B cell (primary cell): ENCODE data around the gene LSMEM2. TPM values are rescaled to one million over a fixed set of nuclear protein-coding genes. Genes with fewer than 3 reads are reported as not detected.

Experiments
- ATAC-seq: fragments of 200-7000 bp; cut with Tn5 transposase; one replicate; pipeline ENCODE4 v1.10.0; 2021; ENCODE audit warnings: low read depth, mild to moderate bottlenecking, moderate number of reproducible peaks, moderate library complexity
- CTCF ChIA-PET: fragments of 350-600 bp; sonication (Branson Sonifier 250); formaldehyde crosslinking; loops from one replicate; lab custom pipeline; 2021; ENCODE audit warnings: antibody characterized with exemption, inconsistent platforms; lab: Charles Lee
- POLR2A ChIA-PET: fragments of 350-600 bp; sonication (Branson Sonifier 250); formaldehyde crosslinking; loops from one replicate; lab custom pipeline; 2021; ENCODE audit warnings: antibody characterized with exemption; lab: Charles Lee
- DNase-seq: peaks from one replicate; pipeline ENCODE4 v3.0.0; 2013
- H2AFZ ChIP-seq: 2 replicates; pipeline ENCODE4 v1.6.1; 2012; ENCODE audit warnings: mild to moderate bottlenecking, low read depth, low read length; ENCODE audit not compliant: insufficient read depth, poor library complexity, severe bottlenecking
- H3K27ac ChIP-seq, 2 donors: 1 replicate in 1 of 2; 2 replicates in 1 of 2; pipeline ENCODE4 v1.5.1; 2012 to 2013; ENCODE audit warnings: low read length in 2 of 2, mild to moderate bottlenecking in 2 of 2, moderate library complexity in 1 of 2
- H3K27me3 ChIP-seq, 4 experiments: fragments of 200-600 bp in 1 of 4; sonication (generic) in 1 of 4; replicated peaks in 1 of 4; 1 replicate in 2 of 4; 2 replicates in 2 of 4; pipeline versions ENCODE4 v1.6.1 to v1.7.0; 2013 to 2016; ENCODE audit warnings: low read length in 3 of 4, mild to moderate bottlenecking in 2 of 4, mixed read lengths in 1 of 4, moderate library complexity in 1 of 4; ENCODE audit not compliant: insufficient read depth in 4 of 4, control insufficient read depth in 3 of 4; ENCODE audit errors: control extremely low read depth in 1 of 4
- H3K36me3 ChIP-seq, 2 experiments: replicated peaks in 1 of 2; 1 replicate in 1 of 2; 2 replicates in 1 of 2; pipeline versions ENCODE4 v1.6.1 to v1.7.1; 2013; ENCODE audit warnings: low read length in 1 of 2; ENCODE audit not compliant: insufficient read depth in 2 of 2, control insufficient read depth in 1 of 2; ENCODE audit errors: control extremely low read depth in 1 of 2, extremely low read depth in 1 of 2
- H3K4me1 ChIP-seq, 2 donors: fragments of 200-600 bp in 1 of 2; sonication (generic) in 1 of 2; 1 replicate in 1 of 2; 2 replicates in 1 of 2; pipeline versions ENCODE4 v1.5.1 to v1.6.1; 2013 to 2017; ENCODE audit warnings: low read length in 2 of 2; ENCODE audit not compliant: control insufficient read depth in 2 of 2, insufficient read depth in 2 of 2
- H3K4me2 ChIP-seq: replicated peaks from 2 replicates; pipeline ENCODE3; 2012; ENCODE audit warnings: mild to moderate bottlenecking, low read depth, low read length; ENCODE audit not compliant: poor library complexity, severe bottlenecking
- H3K4me3 ChIP-seq, 5 experiments: fragments of 200-600 bp in 1 of 5; sonication (generic) in 1 of 5; 1 replicate in 3 of 5; 2 replicates in 2 of 5; pipeline versions ENCODE4 v1.5.1 to v1.7.0; 2011 to 2016; ENCODE audit warnings: low read length in 4 of 5, mild to moderate bottlenecking in 4 of 5, low read depth in 2 of 5, control low read depth in 1 of 5, moderate library complexity in 1 of 5; ENCODE audit not compliant: insufficient read depth in 1 of 5; ENCODE audit errors: control extremely low read depth in 1 of 5, extremely low read depth in 1 of 5
- H3K79me2 ChIP-seq: fragments of 200-600 bp; sonication (generic); one replicate; pipeline ENCODE4 v1.6.0; 2016; ENCODE audit warnings: low read length; ENCODE audit not compliant: control insufficient read depth, insufficient read depth
- H3K9ac ChIP-seq: fragments of 200-600 bp; sonication (generic); 2 replicates; pipeline ENCODE4 v1.6.1; 2017; ENCODE audit warnings: mild to moderate bottlenecking, low read length, moderate library complexity
- H3K9me3 ChIP-seq, 3 donors: one replicate each; pipeline versions ENCODE4 v1.6.1 to v1.7.1; 2013; ENCODE audit warnings: low read length in 2 of 3; ENCODE audit not compliant: control insufficient read depth in 2 of 3, insufficient read depth in 1 of 3; ENCODE audit errors: control extremely low read depth in 1 of 3
- H4K20me1 ChIP-seq: 2 replicates; pipeline ENCODE4 v1.6.0; 2012; ENCODE audit warnings: mild to moderate bottlenecking, low read length; ENCODE audit not compliant: insufficient read depth, control insufficient read depth, poor library complexity, severe bottlenecking
- H3K27ac Mint-ChIP-seq: one replicate; pipeline ENCODE4 v1.8.0; 2021; ENCODE audit warnings: mixed read lengths
- H3K27me3 Mint-ChIP-seq: one replicate; pipeline ENCODE4 v1.8.0; 2021; ENCODE audit warnings: mixed read lengths
- H3K4me1 Mint-ChIP-seq: one replicate; pipeline ENCODE4 v1.8.0; 2021; ENCODE audit warnings: mixed read lengths
- H3K4me3 Mint-ChIP-seq: one replicate; pipeline ENCODE4 v1.8.0; 2021; ENCODE audit warnings: mixed read lengths
- H3K9me3 Mint-ChIP-seq: one replicate; pipeline ENCODE4 v1.8.0; 2022; ENCODE audit warnings: mixed read lengths; ENCODE audit not compliant: insufficient read depth
- CTCF ChIP-seq: fragments of 200-600 bp; IDR thresholded peaks from one replicate; pipeline ENCODE4 v1.8.0; 2022; ENCODE audit warnings: antibody characterized with exemption, mild to moderate bottlenecking
- EZH2 ChIP-seq: IDR thresholded peaks from 2 replicates; pipeline ENCODE4 v1.6.1; 2012; ENCODE audit warnings: borderline replicate concordance, low read depth, mild to moderate bottlenecking, moderate library complexity, low read length; ENCODE audit not compliant: insufficient read depth, poor library complexity, severe bottlenecking
- WGBS: methylation state at CpG from one replicate; pipeline ENCODE4 v1.1.5; 2013; ENCODE audit warnings: missing lambda C conversion rate; ENCODE audit not compliant: insufficient coverage; 5-methylcytosine and 5-hydroxymethylcytosine counted together
- intact Hi-C: fragments of 100-400 bp; cut with micrococcal nuclease; formaldehyde crosslinking; loops from one replicate; pipeline ENCODE4 v1.10.0; 2022
- polyA plus RNA-seq: library from polyadenylated mRNA; depleted of rRNA; stranded (reverse); fragments of >200 nt; gene quantifications from 2 replicates; pipeline ENCODE4 v1.2.3, GENCODE V29; 2012
- total RNA-seq, 2 donors: library from RNA; stranded (reverse); fragments of 120-200 nt in 1 of 2; gene quantifications; 1 replicate in 1 of 2; 2 replicates in 1 of 2; pipeline versions ENCODE4 v1.2.3 to v1.2.4, GENCODE V29; 2013 to 2022

Gene LSMEM2
- total and polyA plus RNA-seq, 2 donors (not counting 1 experiment from before 2014, with no cell fraction given) = not detected

- WGBS = 7% methylated on average over 65 of the region's 65 CpGs
- ATAC-seq = no peak
- Mint-ChIP-seq H3K27me3 (peaks cover 28% of the 10 kb centered on the region), H3K4me3 (peak overlapping the region; percentile 57), H3K4me1 (peaks cover 26% of the 10 kb centered on the region), H3K27ac (no peak overlapping the region), H3K9me3 (no peaks in the 10 kb centered on the region)
- peaks cover 33 to 39% of the 10 kb centered on the region in 2 donors for H3K4me1 ChIP-seq
- intact Hi-C loops = no loop called here
- H3K9me3 ChIP-seq = peaks cover 0 to 3% (median 0%) of the 10 kb centered on the region in 3 donors
- H3K27me3 ChIP-seq = peaks cover 0 to 57% (median 21%) of the 10 kb centered on the region in 4 experiments
- no peak overlapping the region for H3K9ac ChIP-seq
- H4K20me1 ChIP-seq = peaks cover 10% of the 10 kb centered on the region
- DNase-seq = peak; percentile 51
- ChIA-PET POLR2A (interaction anchor here (0.6 to 0.7 kb wide), 3 partner anchors 65 to 81 kb away, joined by 3 to 6 read pairs (median 3); partner anchors contain the start of gene RASSF1), CTCF (interaction anchor here (0.8 to 3.0 kb wide), 9 partner anchors 17 to 155 kb away, joined by 3 to 12 read pairs (median 4); partner anchors contain the start of genes GNAT1 and IFRD2)
- H3K79me2 ChIP-seq = no peaks in the 10 kb centered on the region
- TF ChIP-seq EZH2 (no peak), CTCF (no peak)
- H2AFZ ChIP-seq = no peak overlapping the region
- no peak overlapping the region for H3K4me3 ChIP-seq
- H3K36me3 ChIP-seq = no peaks in the 10 kb centered on the region
- H3K27ac ChIP-seq = no peak overlapping the region
- H3K4me2 ChIP-seq = peak overlapping the region; percentile 61
Observed at GRCh38 chr3:50275141-50275995, 3.5 kb upstream of the LSMEM2 start.
